HCT116 (cell line): ENCODE measurements around the gene TRAPPC4. TPM values are rescaled to one million over a fixed set of nuclear protein-coding genes. Genes with fewer than 3 reads are reported as not detected.

ENCODE experiments used
- ATAC-seq: fragments of 200-7000 bp; cut with Tn5 transposase; 2 replicates; pipeline ENCODE4 v1.9.1; 2020; ENCODE audit warnings: mild to moderate bottlenecking, moderate library complexity
- BruUV-seq: library from RNA; stranded (reverse); fragments of 400-500 nt; replicated peaks from 2 replicates; lab custom pipeline; 2021; lab: Mats Ljungman, UMichigan
- CTCF ChIA-PET: fragments of 300-600 bp; sonication (Branson Sonifier 250); formaldehyde crosslinking; loops from one replicate; lab custom pipeline; 2021; ENCODE audit warnings: antibody characterized with exemption; lab: Charles Lee
- POLR2A ChIA-PET: fragments of 300-600, 350-600 bp; sonication (Branson Sonifier 250); formaldehyde crosslinking; loops from one replicate; lab custom pipeline; 2021; ENCODE audit warnings: antibody characterized with exemption; lab: Charles Lee
- RAD21 ChIA-PET, 2 experiments: fragments of 300-600 bp; sonication (Branson Sonifier 250); formaldehyde crosslinking; loops; one replicate each; lab custom pipeline; 2023; ENCODE audit warnings: low total read pairs in 2 of 2; ENCODE audit not compliant: uncharacterized antibody in 2 of 2, unreplicated experiment in 2 of 2, low non-redundant PET in 1 of 2; lab: Charles Lee
- DNase-seq: peaks from one replicate; pipeline ENCODE4 v3.0.0-alpha.2; 2010; ENCODE audit warnings: low read depth, low spot score
- H2AFZ ChIP-seq: fragments of 200-600 bp; shearing (Covaris generic), sonication (generic); 2 replicates; pipeline ENCODE4 v1.6.1; 2017; ENCODE audit warnings: low read depth, mixed run types, mixed read lengths, antibody characterized with exemption, low read length; ENCODE audit not compliant: poor library complexity, severe bottlenecking
- H3K27ac ChIP-seq: 2 replicates; pipeline ENCODE4 v1.5.1; 2012; ENCODE audit warnings: low read depth, low read length
- H3K27me3 ChIP-seq: fragments of 200-600 bp; sonication (generic); 2 replicates; pipeline ENCODE4 v1.6.1; 2016; ENCODE audit warnings: mixed run types, low read length, mixed read lengths; ENCODE audit not compliant: insufficient read depth
- H3K36me3 ChIP-seq, 2 experiments: fragments of 200-500 bp in 1 of 2; fragments of 200-600 bp in 1 of 2; sonication (Bioruptor generic) in 1 of 2; sonication (generic) in 1 of 2; 2 replicates each; pipeline versions ENCODE4 v1.5.1 to v1.6.1; 2014 to 2016; ENCODE audit warnings: low read length in 2 of 2, inconsistent platforms in 1 of 2, mixed read lengths in 1 of 2, mixed run types in 1 of 2; ENCODE audit not compliant: insufficient read depth in 2 of 2, control insufficient read depth in 1 of 2
- H3K4me1 ChIP-seq, 2 experiments: fragments of 200-600 bp in 1 of 2; sonication (generic) in 1 of 2; 2 replicates each; pipeline versions ENCODE4 v1.5.1 to v1.6.1; 2012 to 2017; ENCODE audit warnings: low read length in 2 of 2, inconsistent platforms in 1 of 2, mild to moderate bottlenecking in 1 of 2, mixed read lengths in 1 of 2, mixed run types in 1 of 2, moderate library complexity in 1 of 2; ENCODE audit not compliant: insufficient read depth in 2 of 2, control insufficient read depth in 1 of 2
- H3K4me2 ChIP-seq: fragments of 200-600 bp; sonication (generic); 2 replicates; pipeline ENCODE4 v1.6.1; 2017; ENCODE audit warnings: mixed run types, low read length, mixed read lengths
- H3K4me3 ChIP-seq, 2 experiments: fragments of 200-600 bp in 1 of 2; sonication (generic) in 1 of 2; replicated peaks in 1 of 2; 2 replicates each; pipeline ENCODE4 v1.5.1; 2011 to 2016; ENCODE audit warnings: low read length in 2 of 2, control low read depth in 1 of 2, low read depth in 1 of 2, mild to moderate bottlenecking in 1 of 2, mixed read lengths in 1 of 2, mixed run types in 1 of 2
- H3K79me2 ChIP-seq: fragments of 200-600 bp; sonication (generic); 2 replicates; pipeline ENCODE4 v1.6.1; 2017; ENCODE audit warnings: mild to moderate bottlenecking, mixed run types, low read length, moderate library complexity, mixed read lengths; ENCODE audit not compliant: insufficient read depth
- H3K9ac ChIP-seq: fragments of 200-600 bp; sonication (generic); 2 replicates; pipeline ENCODE4 v1.6.1; 2016; ENCODE audit warnings: low read length, mixed read lengths
- H3K9me2 ChIP-seq: fragments of 200-600 bp; sonication (generic), shearing (Covaris generic); 2 replicates; pipeline ENCODE4 v1.6.1; 2017; ENCODE audit warnings: mixed run types, mild to moderate bottlenecking, moderate library complexity; ENCODE audit not compliant: insufficient read depth
- H3K9me3 ChIP-seq, 2 experiments: fragments of 200-500 bp in 1 of 2; fragments of 200-600 bp in 1 of 2; sonication (Bioruptor generic) in 1 of 2; sonication (generic) in 1 of 2; 2 replicates each; pipeline ENCODE4 v1.6.1; 2014 to 2017; ENCODE audit warnings: low read length in 2 of 2, mixed read lengths in 2 of 2, inconsistent platforms in 1 of 2, low read depth in 1 of 2, mild to moderate bottlenecking in 1 of 2, mixed run types in 1 of 2, moderate library complexity in 1 of 2; ENCODE audit not compliant: control insufficient read depth in 1 of 2, insufficient read depth in 1 of 2
- H4K20me1 ChIP-seq: fragments of 200-600 bp; sonication (generic), shearing (Covaris generic); 2 replicates; pipeline ENCODE4 v1.6.1; 2017; ENCODE audit warnings: mixed run types, mild to moderate bottlenecking, moderate library complexity; ENCODE audit not compliant: insufficient read depth
- CEBPB ChIP-seq: IDR thresholded peaks from 2 replicates; pipeline ENCODE4 v1.6.1; 2012; ENCODE audit warnings: low read depth
- ELF1 ChIP-seq: IDR thresholded peaks from 2 replicates; pipeline ENCODE4 v1.6.1; 2012; ENCODE audit warnings: low read depth, borderline replicate concordance
- FOSL1 ChIP-seq: IDR thresholded peaks from 2 replicates; pipeline ENCODE4 v1.6.1; 2012; ENCODE audit warnings: low read depth
- JUND ChIP-seq: IDR thresholded peaks from 2 replicates; pipeline ENCODE4 v1.6.1; 2012
- RAD21 ChIP-seq: IDR thresholded peaks from 2 replicates; pipeline ENCODE4 v1.6.1; 2012; ENCODE audit warnings: low read depth, mild to moderate bottlenecking
- ZFX ChIP-seq: fragments of 450-650 bp; IDR thresholded peaks from 2 replicates; pipeline ENCODE4 v1.6.1; 2017
- intact Hi-C: fragments of 100-400 bp; cut with micrococcal nuclease; formaldehyde crosslinking; loops from 2 replicates; pipeline ENCODE4 v1.10.0; 2022
- total RNA-seq: library from RNA; stranded (reverse); gene quantifications from one replicate; pipeline ENCODE4 v1.2.1, GENCODE V29; 2021; ENCODE audit not compliant: unreplicated experiment
- TF ChIP-seq, protein P1 (sequence below): IDR thresholded peaks from 2 replicates; pipeline ENCODE4 v1.6.1; 2012
- TF ChIP-seq, protein P2 (sequence below): IDR thresholded peaks from 2 replicates; pipeline ENCODE4 v1.6.1; 2012; ENCODE audit warnings: low read depth
- TF ChIP-seq, protein P3 (sequence below), 3 experiments: fragments of 200-600 bp in 1 of 3; sonication (generic) in 1 of 3; IDR thresholded peaks in 2 of 3; conservative IDR thresholded peaks in 1 of 3; 2 replicates each; pipeline ENCODE4 v1.5.1; 2012 to 2017; ENCODE audit warnings: low read depth in 2 of 3, low read length in 2 of 3, antibody characterized with exemption in 1 of 3, borderline replicate concordance in 1 of 3, control low read depth in 1 of 3, mild to moderate bottlenecking in 1 of 3, mixed read lengths in 1 of 3, mixed run types in 1 of 3, moderate library complexity in 1 of 3; ENCODE audit not compliant: insufficient read depth in 1 of 3
- TF ChIP-seq, protein P4 (sequence below): IDR thresholded peaks from 2 replicates; pipeline ENCODE4 v1.6.1; 2012

Gene TRAPPC4
- total RNA-seq, 1 experiment from 2014 or later = 61.6 TPM

DNA sequence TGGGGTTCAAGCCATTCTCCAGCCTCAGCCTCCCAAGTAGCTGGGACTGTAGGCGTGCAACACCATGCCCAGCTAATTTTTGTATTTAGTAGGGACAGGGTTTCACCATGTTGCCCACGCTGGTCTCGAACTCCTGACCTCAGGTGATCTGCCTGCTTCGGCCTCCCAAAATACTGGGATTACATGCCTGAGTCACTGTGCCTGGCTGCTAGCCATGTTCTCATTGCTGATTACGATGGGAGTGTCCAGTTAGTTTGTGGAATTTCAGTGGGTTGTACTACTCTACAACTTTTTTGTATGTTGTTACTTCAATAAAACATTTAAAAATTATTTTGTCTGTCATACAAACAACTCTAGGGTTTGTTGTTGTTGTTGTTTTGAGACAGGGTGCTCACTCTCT lies 44.2 kb downstream of the TRAPPC4 start:
- H3K27ac ChIP-seq = no peak overlapping the region
- no peaks in the 10 kb centered on the region for H3K9me2 ChIP-seq
- no peak overlapping the region for H3K4me3 ChIP-seq
- H3K36me3 ChIP-seq = no peaks in the 10 kb centered on the region
- no TSS peak for BruUV-seq
- no peak overlapping the region for H3K9ac ChIP-seq
- peaks cover 12 to 27% of the 10 kb centered on the region in 2 experiments for H3K4me1 ChIP-seq
- CTCF ChIA-PET = no interaction called here
- POLR2A ChIA-PET = interaction anchor here (0.6 to 1.0 kb wide), 2 partner anchors 29 to 39 kb away, joined by 3 to 4 read pairs; partner anchors contain the start of gene DPAGT1
- DNase-seq (no peak), ATAC-seq (no peak)
- H3K27me3 ChIP-seq = no peaks in the 10 kb centered on the region
- peak overlapping the region; percentile 44 for H3K4me2 ChIP-seq
- intact Hi-C loops = no loop called here
- no peaks in the 10 kb centered on the region for H3K9me3 ChIP-seq
- RAD21 ChIA-PET = no interaction called here
- no peak overlapping the region for H2AFZ ChIP-seq
- peaks cover 1% of the 10 kb centered on the region for H3K79me2 ChIP-seq
- no peak for TF ChIP-seq ELF1
- no peak for TF ChIP-seq RAD21
- TF ChIP-seq, protein P1, sequence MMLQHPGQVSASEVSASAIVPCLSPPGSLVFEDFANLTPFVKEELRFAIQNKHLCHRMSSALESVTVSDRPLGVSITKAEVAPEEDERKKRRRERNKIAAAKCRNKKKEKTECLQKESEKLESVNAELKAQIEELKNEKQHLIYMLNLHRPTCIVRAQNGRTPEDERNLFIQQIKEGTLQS = no peak
- TF ChIP-seq ZFX = no peak
- TF ChIP-seq CEBPB = 0 out of 2 replicates have a peak, but pooled peaks have one; percentile 18
- TF ChIP-seq, protein P2, sequence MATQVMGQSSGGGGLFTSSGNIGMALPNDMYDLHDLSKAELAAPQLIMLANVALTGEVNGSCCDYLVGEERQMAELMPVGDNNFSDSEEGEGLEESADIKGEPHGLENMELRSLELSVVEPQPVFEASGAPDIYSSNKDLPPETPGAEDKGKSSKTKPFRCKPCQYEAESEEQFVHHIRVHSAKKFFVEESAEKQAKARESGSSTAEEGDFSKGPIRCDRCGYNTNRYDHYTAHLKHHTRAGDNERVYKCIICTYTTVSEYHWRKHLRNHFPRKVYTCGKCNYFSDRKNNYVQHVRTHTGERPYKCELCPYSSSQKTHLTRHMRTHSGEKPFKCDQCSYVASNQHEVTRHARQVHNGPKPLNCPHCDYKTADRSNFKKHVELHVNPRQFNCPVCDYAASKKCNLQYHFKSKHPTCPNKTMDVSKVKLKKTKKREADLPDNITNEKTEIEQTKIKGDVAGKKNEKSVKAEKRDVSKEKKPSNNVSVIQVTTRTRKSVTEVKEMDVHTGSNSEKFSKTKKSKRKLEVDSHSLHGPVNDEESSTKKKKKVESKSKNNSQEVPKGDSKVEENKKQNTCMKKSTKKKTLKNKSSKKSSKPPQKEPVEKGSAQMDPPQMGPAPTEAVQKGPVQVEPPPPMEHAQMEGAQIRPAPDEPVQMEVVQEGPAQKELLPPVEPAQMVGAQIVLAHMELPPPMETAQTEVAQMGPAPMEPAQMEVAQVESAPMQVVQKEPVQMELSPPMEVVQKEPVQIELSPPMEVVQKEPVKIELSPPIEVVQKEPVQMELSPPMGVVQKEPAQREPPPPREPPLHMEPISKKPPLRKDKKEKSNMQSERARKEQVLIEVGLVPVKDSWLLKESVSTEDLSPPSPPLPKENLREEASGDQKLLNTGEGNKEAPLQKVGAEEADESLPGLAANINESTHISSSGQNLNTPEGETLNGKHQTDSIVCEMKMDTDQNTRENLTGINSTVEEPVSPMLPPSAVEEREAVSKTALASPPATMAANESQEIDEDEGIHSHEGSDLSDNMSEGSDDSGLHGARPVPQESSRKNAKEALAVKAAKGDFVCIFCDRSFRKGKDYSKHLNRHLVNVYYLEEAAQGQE = no peak
- TF ChIP-seq, protein P3, sequence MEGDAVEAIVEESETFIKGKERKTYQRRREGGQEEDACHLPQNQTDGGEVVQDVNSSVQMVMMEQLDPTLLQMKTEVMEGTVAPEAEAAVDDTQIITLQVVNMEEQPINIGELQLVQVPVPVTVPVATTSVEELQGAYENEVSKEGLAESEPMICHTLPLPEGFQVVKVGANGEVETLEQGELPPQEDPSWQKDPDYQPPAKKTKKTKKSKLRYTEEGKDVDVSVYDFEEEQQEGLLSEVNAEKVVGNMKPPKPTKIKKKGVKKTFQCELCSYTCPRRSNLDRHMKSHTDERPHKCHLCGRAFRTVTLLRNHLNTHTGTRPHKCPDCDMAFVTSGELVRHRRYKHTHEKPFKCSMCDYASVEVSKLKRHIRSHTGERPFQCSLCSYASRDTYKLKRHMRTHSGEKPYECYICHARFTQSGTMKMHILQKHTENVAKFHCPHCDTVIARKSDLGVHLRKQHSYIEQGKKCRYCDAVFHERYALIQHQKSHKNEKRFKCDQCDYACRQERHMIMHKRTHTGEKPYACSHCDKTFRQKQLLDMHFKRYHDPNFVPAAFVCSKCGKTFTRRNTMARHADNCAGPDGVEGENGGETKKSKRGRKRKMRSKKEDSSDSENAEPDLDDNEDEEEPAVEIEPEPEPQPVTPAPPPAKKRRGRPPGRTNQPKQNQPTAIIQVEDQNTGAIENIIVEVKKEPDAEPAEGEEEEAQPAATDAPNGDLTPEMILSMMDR (IDR thresholded peaks at IDR 0.05 in 2 of 3, conservative IDR thresholded peaks at IDR 0.05 in 1 of 3; ENCODE audit: borderline replicate concordance in 1 of 3, insufficient read depth in 1 of 3, low read depth in 2 of 3, low read length in 2 of 3) = no peak
- no peak for TF ChIP-seq FOSL1
- TF ChIP-seq JUND = 0 out of 2 replicates have a peak, but pooled peaks have one; percentile 18
- TF ChIP-seq, protein P4, sequence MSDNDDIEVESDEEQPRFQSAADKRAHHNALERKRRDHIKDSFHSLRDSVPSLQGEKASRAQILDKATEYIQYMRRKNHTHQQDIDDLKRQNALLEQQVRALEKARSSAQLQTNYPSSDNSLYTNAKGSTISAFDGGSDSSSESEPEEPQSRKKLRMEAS = no peak
- TF ChIP-seq, all 23 proteins: peak for 2
- no peaks in the 10 kb centered on the region for H4K20me1 ChIP-seq
